Stimulated activated effector memory CD8-positive, alpha-beta T cell treated with anti-CD3 and anti-CD28 coated beads, Interleukin-12 subunit alpha, Interleukin-12 subunit beta, amount 100 ng/mL, for 72 hours (primary cell): Measurements from ENCODE around the gene ELOVL1.

ENCODE experiments used
- ATAC-seq: fragments of 150-1000 bp; cut with Tn5 transposase; 2 replicates; pipeline ENCODE4 v1.10.0; 2021
- DNase-seq, 2 donors: peaks; one replicate each; pipeline ENCODE4 v3.0.0; 2021 to 2022; ENCODE audit warnings: low spot score in 2 of 2
- H3K27ac Mint-ChIP-seq: one replicate; pipeline ENCODE4 v1.8.0; 2022; ENCODE audit warnings: mild to moderate bottlenecking, mixed read lengths
- H3K36me3 Mint-ChIP-seq: one replicate; pipeline ENCODE4 v1.8.0; 2022; ENCODE audit warnings: mild to moderate bottlenecking, mixed read lengths
- H3K4me1 Mint-ChIP-seq: one replicate; pipeline ENCODE4 v1.8.0; 2022; ENCODE audit warnings: mixed read lengths
- H3K4me3 Mint-ChIP-seq: one replicate; pipeline ENCODE4 v1.8.0; 2022; ENCODE audit warnings: mild to moderate bottlenecking, mixed read lengths
- H3K9me3 Mint-ChIP-seq: one replicate; pipeline ENCODE4 v1.8.0; 2022; ENCODE audit warnings: mixed read lengths

The ELOVL1 gene

DNA sequence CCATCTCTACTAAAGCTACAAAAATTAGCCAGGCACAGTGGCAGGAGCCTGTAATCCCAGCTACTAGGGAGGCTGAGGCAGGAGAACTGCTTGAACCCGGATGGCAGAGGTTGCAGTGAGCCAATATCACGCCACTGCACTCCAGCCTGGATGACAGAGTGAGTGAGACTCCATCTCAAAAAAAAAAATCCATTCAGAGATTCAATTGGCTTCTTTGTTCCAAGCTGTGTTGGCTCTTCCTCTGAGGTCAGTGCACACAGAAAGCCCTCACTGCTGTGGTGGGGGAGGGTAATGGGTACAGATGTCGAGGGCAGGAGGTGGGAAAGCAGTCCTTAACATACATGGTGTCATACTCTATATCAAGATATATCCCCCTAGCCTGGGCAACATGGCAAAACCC lies 52.3 kb downstream of the ELOVL1 start:
- Mint-ChIP-seq H3K4me1 (peaks cover 7% of the 10 kb centered on the region), H3K4me3 (no peak overlapping the region), H3K9me3 (no peaks in the 10 kb centered on the region), H3K27ac (no peak overlapping the region), H3K36me3 (no peaks in the 10 kb centered on the region)
- no peak for DNase-seq
- no peak for ATAC-seq

DNA sequence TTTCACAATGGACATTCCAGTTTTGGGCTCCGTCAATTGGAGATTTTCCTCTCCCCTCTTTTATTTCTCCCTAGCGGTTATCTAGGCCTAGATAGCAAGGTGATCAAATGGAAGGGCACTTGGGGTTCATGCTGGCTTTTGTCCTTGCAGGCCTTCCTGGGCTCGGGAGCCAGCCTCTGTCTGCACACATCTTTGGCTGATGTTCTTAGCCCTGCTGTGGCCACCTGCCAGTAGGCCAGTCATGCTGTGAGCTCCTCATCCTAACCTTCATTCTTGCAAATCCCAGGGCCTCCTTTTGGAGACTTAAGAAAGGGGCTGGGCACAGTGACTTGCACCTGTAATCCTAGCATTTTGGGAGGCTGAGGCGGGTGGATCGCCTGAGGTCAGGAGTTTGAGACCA lies 53.6 kb downstream of the ELOVL1 start:
- ATAC-seq, result no peak
- Mint-ChIP-seq H3K9me3 (no peaks in the 10 kb centered on the region), H3K27ac (no peak overlapping the region), H3K4me3 (no peak overlapping the region), H3K36me3 (no peaks in the 10 kb centered on the region), H3K4me1 (peaks cover 7% of the 10 kb centered on the region)
- DNase-seq, result no peak

DNA sequence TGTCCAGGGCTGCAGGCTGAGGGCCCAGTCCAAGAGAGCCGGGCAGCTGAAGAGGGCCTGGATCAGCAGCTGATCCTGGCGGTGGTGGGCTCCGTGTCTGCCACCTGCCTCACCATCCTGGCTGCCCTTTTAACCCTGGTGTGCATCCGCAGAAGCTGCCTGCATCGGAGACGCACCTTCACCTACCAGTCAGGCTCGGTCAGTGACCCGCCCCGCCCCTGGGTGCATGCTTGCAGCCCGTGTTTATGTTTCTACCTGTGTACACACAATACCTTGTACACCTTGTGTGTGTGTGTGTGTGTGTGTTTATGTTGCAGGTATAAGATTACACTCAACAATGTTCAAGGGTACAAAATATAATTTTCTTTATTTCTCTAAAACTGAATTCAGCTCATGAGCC lies 54.0 kb downstream of the ELOVL1 start:
- Mint-ChIP-seq H3K36me3 (no peaks in the 10 kb centered on the region), H3K4me1 (peaks cover 7% of the 10 kb centered on the region), H3K9me3 (no peaks in the 10 kb centered on the region), H3K4me3 (no peak overlapping the region), H3K27ac (no peak overlapping the region)
- DNase-seq, result no peak
- no peak for ATAC-seq
